ENCODE results near the gene NAPSA.
"Not testable (repeated sequence)": the region's sequence is repeated elsewhere in the genome, so short reads cannot be mapped to it uniquely, and the experiment has no call there.

Gene NAPSA

GRCh38 chr19:50358483-50359327 lies 6.7 kb downstream of the NAPSA start:
- DNase-seq (ENCODE audit: low spot score): peak; percentile 92

- DNase-seq (ENCODE audit: low spot score): peak; percentile 74
These were observed 8.0 kb downstream of the NAPSA start for GRCh38 chr19:50357178-50358100.

- no peak for DNase-seq (ENCODE audit: low spot score)
These were observed 8.7 kb downstream of the NAPSA start for GRCh38 chr19:50356691-50357177.

GRCh38 chr19:50353487-50353880 lies 12.0 kb downstream of the NAPSA start:
- not testable (repeated sequence) for DNase-seq (ENCODE audit: low spot score)

- no peak for DNase-seq (ENCODE audit: low spot score)
These were observed 13.2 kb downstream of the NAPSA start for GRCh38 chr19:50352242-50352641.

GRCh38 chr19:50349277-50350057 lies 16.0 kb downstream of the NAPSA start:
- DNase-seq (ENCODE audit: low spot score): peak; percentile 1

GRCh38 chr19:50347089-50347581 lies 18.3 kb downstream of the NAPSA start:
- DNase-seq (ENCODE audit: low spot score): not testable (repeated sequence)

- DNase-seq (ENCODE audit: low spot score): no peak
These were observed 20.6 kb downstream of the NAPSA start for GRCh38 chr19:50344661-50345318.

GRCh38 chr19:50341091-50341564 lies 24.3 kb downstream of the NAPSA start:
- no peak for DNase-seq (ENCODE audit: low spot score)

GRCh38 chr19:50340331-50340730 lies 25.1 kb downstream of the NAPSA start:
- no peak for DNase-seq (ENCODE audit: low spot score)

- not testable (repeated sequence) for DNase-seq (ENCODE audit: low spot score)
These were observed 28.4 kb downstream of the NAPSA start for GRCh38 chr19:50337031-50337430.

- DNase-seq (ENCODE audit: low spot score): no peak
These were observed 30.6 kb downstream of the NAPSA start for GRCh38 chr19:50334741-50335421.

- no peak for DNase-seq (ENCODE audit: low spot score)
These were observed 31.5 kb downstream of the NAPSA start for GRCh38 chr19:50333737-50334617.

GRCh38 chr19:50333235-50333736 lies 32.2 kb downstream of the NAPSA start:
- no peak for DNase-seq (ENCODE audit: low spot score)

- DNase-seq (ENCODE audit: low spot score): no peak
These were observed 33.0 kb downstream of the NAPSA start for GRCh38 chr19:50332244-50333038.

- no peak for DNase-seq (ENCODE audit: low spot score)
These were observed 33.5 kb downstream of the NAPSA start for GRCh38 chr19:50331994-50332243.

GRCh38 chr19:50331221-50331993 lies 34.0 kb downstream of the NAPSA start:
- no peak for DNase-seq (ENCODE audit: low spot score)

Data from D341Med (cell line).